H1 (cell line): ENCODE data around the gene NPBWR2. TPM values are rescaled to one million over a fixed set of nuclear protein-coding genes. Genes with fewer than 3 reads are reported as not detected.

ENCODE experiments used
- BCL11A ChIP-seq, 2 experiments: IDR thresholded peaks; one replicate each; pipeline ENCODE4 v1.6.1; 2011; ENCODE audit warnings: low read depth in 2 of 2, low read length in 2 of 2, mild to moderate bottlenecking in 2 of 2
- CHD2 ChIP-seq: IDR thresholded peaks from 2 replicates; pipeline ENCODE4 v1.6.1; 2012; ENCODE audit warnings: low read length, improper control_type of control experiment
- CREB1 ChIP-seq: IDR thresholded peaks from 2 replicates; pipeline ENCODE4 v1.6.1; 2012; ENCODE audit warnings: inconsistent platforms
- CTBP2 ChIP-seq: IDR thresholded peaks from 2 replicates; pipeline ENCODE4 v1.7.0; 2011; ENCODE audit warnings: borderline replicate concordance, mild to moderate bottlenecking, moderate library complexity, mixed read lengths, low read length; ENCODE audit not compliant: insufficient read depth, insufficient read length
- CTCF ChIP-seq, 3 experiments: IDR thresholded peaks; 1 replicate in 2 of 3; 2 replicates in 1 of 3; pipeline versions ENCODE4 v1.5.1 to v1.6.1; 2011; ENCODE audit warnings: low read length in 3 of 3, mild to moderate bottlenecking in 3 of 3, inconsistent platforms in 2 of 3, low read depth in 1 of 3, moderate library complexity in 1 of 3; ENCODE audit not compliant: insufficient read depth in 1 of 3; ENCODE audit errors: control extremely low read depth in 1 of 3
- EGR1 ChIP-seq: IDR thresholded peaks from 2 replicates; pipeline ENCODE4 v1.6.1; 2011; ENCODE audit warnings: low read depth, low read length, borderline replicate concordance
- FOSL1 ChIP-seq: IDR thresholded peaks from 2 replicates; pipeline ENCODE4 v1.6.1; 2011; ENCODE audit warnings: mild to moderate bottlenecking, low read depth, low read length, moderate library complexity; ENCODE audit not compliant: insufficient read depth
- RAD21 ChIP-seq, 2 experiments: IDR thresholded peaks in 1 of 2; conservative IDR thresholded peaks in 1 of 2; 2 replicates each; pipeline ENCODE4 v1.6.1; 2011; ENCODE audit warnings: low read depth in 2 of 2, low read length in 2 of 2, improper control_type of control experiment in 1 of 2, inconsistent platforms in 1 of 2, mild to moderate bottlenecking in 1 of 2, moderate library complexity in 1 of 2
- RBBP5 ChIP-seq: IDR thresholded peaks from 2 replicates; pipeline ENCODE4 v1.7.1; 2012; ENCODE audit warnings: low read depth, mild to moderate bottlenecking, inconsistent platforms, low read length, moderate library complexity, borderline replicate concordance
- RFX5 ChIP-seq: IDR thresholded peaks from 2 replicates; pipeline ENCODE4 v1.6.1; 2011; ENCODE audit warnings: low read depth, low read length, improper control_type of control experiment, borderline replicate concordance
- RNF2 ChIP-seq: fragments of 200-900, 300-1000 bp; sonication (generic); IDR thresholded peaks from 2 replicates; pipeline ENCODE4 v1.7.1; 2016; ENCODE audit warnings: borderline replicate concordance, low read depth, mild to moderate bottlenecking, antibody characterized with exemption, low read length; ENCODE audit not compliant: poor library complexity, severe bottlenecking; ENCODE audit errors: missing control alignments
- SAP30 ChIP-seq: fragments of 300-600 bp; sonication (generic); IDR thresholded peaks from 2 replicates; pipeline ENCODE4 v1.7.1; 2012; ENCODE audit warnings: low read length, moderate library complexity, mild to moderate bottlenecking, inconsistent platforms; ENCODE audit not compliant: insufficient read depth, insufficient replicate concordance
- SIN3A ChIP-seq, 2 experiments: IDR thresholded peaks in 1 of 2; conservative IDR thresholded peaks in 1 of 2; 2 replicates each; pipeline ENCODE4 v1.6.1; 2011 to 2012; ENCODE audit warnings: low read length in 2 of 2, improper control_type of control experiment in 1 of 2, low read depth in 1 of 2, mild to moderate bottlenecking in 1 of 2
- SP1 ChIP-seq: IDR thresholded peaks from 2 replicates; pipeline ENCODE4 v1.6.1; 2011; ENCODE audit warnings: low read depth, low read length
- SP2 ChIP-seq: IDR thresholded peaks from 2 replicates; pipeline ENCODE4 v1.6.1; 2012; ENCODE audit warnings: mild to moderate bottlenecking, low read length, inconsistent platforms
- TAF7 ChIP-seq: optimal IDR thresholded peaks from 2 replicates; pipeline ENCODE3; 2011; ENCODE audit warnings: low read depth, mild to moderate bottlenecking, inconsistent platforms, low read length, moderate library complexity, borderline replicate concordance
- USF2 ChIP-seq: IDR thresholded peaks from 2 replicates; pipeline ENCODE4 v1.6.1; 2011; ENCODE audit warnings: low read length, improper control_type of control experiment
- ZNF274 ChIP-seq: IDR thresholded peaks from 2 replicates; pipeline ENCODE4 v1.7.0; 2012; ENCODE audit warnings: low read length, borderline replicate concordance; ENCODE audit errors: extremely low read depth
- polyA plus RNA-seq, 7 experiments: library from polyadenylated mRNA; depleted of rRNA in 3 of 7; stranded (reverse) in 5 of 7; unstranded in 2 of 7; fragments of >200 nt in 5 of 7; fragments of 200-250 nt in 2 of 7; gene quantifications; 1 replicate in 5 of 7; 2 replicates in 1 of 7; 4 replicates in 1 of 7; pipeline versions ENCODE4 v1.2.1 to v1.2.3, GENCODE V29; 2011 to 2013; ENCODE audit warnings: missing spikeins in 2 of 7, mixed read lengths in 2 of 7
- total RNA-seq: library from RNA; stranded (reverse); fragmentation: NEBNext Ultra II Directional; extraction: Animal tissue kit (Norgen Biotek cat#: 25700); gene quantifications from 2 replicates; pipeline ENCODE4 v1.2.1, GENCODE V29; 2021

NPBWR2 gene
- total and polyA plus RNA-seq, 2 of the 8 experiments (the other 6 are each of a cell fraction or from before 2014, with no cell fraction given), result not detected

GRCh38 chr20:64101731-64102621 is 5.4 kb downstream of the NPBWR2 start (continued):
- TF ChIP-seq RAD21 (IDR thresholded peaks at IDR 0.05 in 1 of 2, conservative IDR thresholded peaks at IDR 0.05 in 1 of 2; ENCODE audit: low read depth in 2 of 2, low read length in 2 of 2), result peak; percentile 60 to 76
- TF ChIP-seq USF2, result no peak
- peak; percentile 46 for TF ChIP-seq CREB1
- TF ChIP-seq TAF7, result no peak
- TF ChIP-seq FOSL1, result no peak
- no peak for TF ChIP-seq CTBP2
- TF ChIP-seq EGR1, result no peak
- no peak for TF ChIP-seq CHD2
- TF ChIP-seq BCL11A (IDR thresholded peaks at IDR 0.05; ENCODE audit: low read depth in 2 of 2, low read length in 2 of 2), result no peak
- no peak for TF ChIP-seq RNF2
- no peak for TF ChIP-seq SP1
- no peak for TF ChIP-seq SP2
- peak; percentile 63 for TF ChIP-seq RBBP5
- peak; percentile 71 to 87 (median 78) for TF ChIP-seq CTCF (IDR thresholded peaks at IDR 0.05; ENCODE audit: control extremely low read depth in 1 of 3, insufficient read depth in 1 of 3, low read depth in 1 of 3, low read length in 3 of 3)
- no peak for TF ChIP-seq ZNF274
- TF ChIP-seq RFX5, result no peak
- TF ChIP-seq SIN3A (conservative IDR thresholded peaks at IDR 0.05 in 1 of 2, IDR thresholded peaks at IDR 0.05 in 1 of 2; ENCODE audit: low read depth in 1 of 2, low read length in 2 of 2), result peak in 1 of 2 experiments; percentile 62; a peak in 1 of 4 replicates
- TF ChIP-seq SAP30, result no peak
